Hepatocyte (in vitro differentiated cells): ENCODE results near the gene DNAJC21.

Experiments
- EZH2 ChIP-seq: fragments of 200-600 bp; sonication (generic); IDR thresholded peaks from 2 replicates; pipeline ENCODE4 v1.6.1; 2016; ENCODE audit warnings: antibody characterized with exemption, mild to moderate bottlenecking, borderline replicate concordance
- TF ChIP-seq, protein P1 (sequence below): fragments of 200-600 bp; sonication (generic); IDR thresholded peaks from 2 replicates; pipeline ENCODE4 v1.5.1; 2016; ENCODE audit warnings: antibody characterized with exemption, mild to moderate bottlenecking; ENCODE audit not compliant: poor library complexity

DNA sequence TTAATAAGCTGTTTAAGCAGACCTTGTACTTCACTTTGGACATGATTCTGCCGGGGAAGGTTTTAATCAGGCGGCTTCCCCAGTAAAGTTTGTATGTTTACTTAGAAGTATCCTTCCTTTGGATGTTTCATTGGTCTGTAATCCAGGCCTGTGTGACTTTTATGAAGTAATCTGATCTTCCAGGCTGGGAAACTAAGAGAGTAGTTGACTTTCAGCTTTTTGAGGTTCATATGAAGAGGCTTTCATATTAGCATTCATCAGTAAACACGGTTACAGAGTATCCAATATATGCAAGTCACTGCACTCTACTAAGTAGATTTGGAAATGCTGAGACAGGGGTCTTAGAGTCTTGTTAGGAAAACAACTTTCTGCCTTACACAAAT is 1.1 kb downstream of the DNAJC21 start:
- TF ChIP-seq, protein P1, sequence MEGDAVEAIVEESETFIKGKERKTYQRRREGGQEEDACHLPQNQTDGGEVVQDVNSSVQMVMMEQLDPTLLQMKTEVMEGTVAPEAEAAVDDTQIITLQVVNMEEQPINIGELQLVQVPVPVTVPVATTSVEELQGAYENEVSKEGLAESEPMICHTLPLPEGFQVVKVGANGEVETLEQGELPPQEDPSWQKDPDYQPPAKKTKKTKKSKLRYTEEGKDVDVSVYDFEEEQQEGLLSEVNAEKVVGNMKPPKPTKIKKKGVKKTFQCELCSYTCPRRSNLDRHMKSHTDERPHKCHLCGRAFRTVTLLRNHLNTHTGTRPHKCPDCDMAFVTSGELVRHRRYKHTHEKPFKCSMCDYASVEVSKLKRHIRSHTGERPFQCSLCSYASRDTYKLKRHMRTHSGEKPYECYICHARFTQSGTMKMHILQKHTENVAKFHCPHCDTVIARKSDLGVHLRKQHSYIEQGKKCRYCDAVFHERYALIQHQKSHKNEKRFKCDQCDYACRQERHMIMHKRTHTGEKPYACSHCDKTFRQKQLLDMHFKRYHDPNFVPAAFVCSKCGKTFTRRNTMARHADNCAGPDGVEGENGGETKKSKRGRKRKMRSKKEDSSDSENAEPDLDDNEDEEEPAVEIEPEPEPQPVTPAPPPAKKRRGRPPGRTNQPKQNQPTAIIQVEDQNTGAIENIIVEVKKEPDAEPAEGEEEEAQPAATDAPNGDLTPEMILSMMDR: no peak
- no peak for TF ChIP-seq EZH2
